GM23338 (cell line): ENCODE data around the gene S100Z. TPM values are rescaled to one million over a fixed set of nuclear protein-coding genes. Genes with fewer than 3 reads are reported as not detected.

ENCODE experiments used
- ATAC-seq: fragments of 200-7000 bp; cut with Tn5 transposase; 3 replicates; pipeline ENCODE4 v1.9.1; 2020
- DNase-seq: peaks from one replicate; pipeline ENCODE4 v3.0.0-alpha.2; 2015; ENCODE audit warnings: low spot score
- H2AFZ ChIP-seq: fragments of 200-600 bp; sonication (generic); 2 replicates; pipeline ENCODE4 v1.8.0; 2016; ENCODE audit warnings: antibody characterized with exemption, mild to moderate bottlenecking, moderate library complexity
- H3F3A ChIP-seq: fragments of 200-600 bp; sonication (generic); replicated peaks from 2 replicates; pipeline ENCODE4 v1.8.0; 2017; ENCODE audit warnings: antibody characterized with exemption, mixed run types, low read depth
- H3K27ac ChIP-seq: fragments of 200-600 bp; sonication (generic); 2 replicates; pipeline ENCODE4 v1.6.1; 2016; ENCODE audit warnings: low read depth
- H3K27me3 ChIP-seq: fragments of 200-600 bp; sonication (generic); 2 replicates; pipeline ENCODE4 v1.8.0; 2016; ENCODE audit warnings: mild to moderate bottlenecking, mixed run types, moderate library complexity; ENCODE audit not compliant: insufficient read depth
- H3K36me3 ChIP-seq: fragments of 200-600 bp; sonication (generic); 2 replicates; pipeline ENCODE4 v1.8.0; 2016; ENCODE audit warnings: mild to moderate bottlenecking; ENCODE audit not compliant: insufficient read depth
- H3K4me1 ChIP-seq: fragments of 200-600 bp; sonication (generic); 2 replicates; pipeline ENCODE4 v1.8.0; 2016; ENCODE audit warnings: mild to moderate bottlenecking, moderate library complexity; ENCODE audit not compliant: insufficient read depth
- H3K4me2 ChIP-seq: fragments of 200-600 bp; sonication (generic); 2 replicates; pipeline ENCODE4 v1.7.1; 2017; ENCODE audit warnings: mixed run types
- H3K4me3 ChIP-seq: fragments of 200-600 bp; sonication (generic); 2 replicates; pipeline ENCODE4 v1.6.1; 2016; ENCODE audit warnings: mixed run types
- H3K79me2 ChIP-seq: fragments of 200-600 bp; sonication (generic); replicated peaks from 2 replicates; pipeline ENCODE4 v1.8.0; 2017; ENCODE audit warnings: mild to moderate bottlenecking; ENCODE audit not compliant: insufficient read depth
- H3K9me2 ChIP-seq: fragments of 200-600 bp; sonication (generic); 2 replicates; pipeline ENCODE4 v1.8.0; 2017; ENCODE audit not compliant: insufficient read depth
- H4K20me1 ChIP-seq: fragments of 200-600 bp; sonication (generic); replicated peaks from 2 replicates; pipeline ENCODE4 v1.8.0; 2017; ENCODE audit warnings: mild to moderate bottlenecking; ENCODE audit not compliant: insufficient read depth
- H3K27ac Mint-ChIP-seq: 2 replicates; pipeline ENCODE4 v1.8.0; 2020; ENCODE audit warnings: inconsistent platforms, mild to moderate bottlenecking, moderate library complexity, mixed read lengths
- H3K27me3 Mint-ChIP-seq: 3 replicates; pipeline ENCODE4 v1.8.0; 2022; ENCODE audit warnings: low read depth, mild to moderate bottlenecking, moderate library complexity, mixed read lengths, inconsistent platforms; ENCODE audit not compliant: insufficient read depth, poor library complexity
- H3K36me3 Mint-ChIP-seq: 3 replicates; pipeline ENCODE4 v1.8.0; 2021; ENCODE audit warnings: low read depth, mild to moderate bottlenecking, inconsistent platforms, moderate library complexity, mixed read lengths
- H3K4me1 Mint-ChIP-seq: 3 replicates; pipeline ENCODE4 v1.8.0; 2020; ENCODE audit warnings: mild to moderate bottlenecking, inconsistent platforms, mixed read lengths
- H3K4me3 Mint-ChIP-seq: 3 replicates; pipeline ENCODE4 v1.8.0; 2021; ENCODE audit warnings: moderate library complexity, mild to moderate bottlenecking, inconsistent platforms, mixed read lengths
- H3K9me3 Mint-ChIP-seq: 3 replicates; pipeline ENCODE4 v1.8.0; 2020; ENCODE audit warnings: moderate library complexity, mild to moderate bottlenecking, inconsistent platforms, mixed read lengths
- CREB1 ChIP-seq: fragments of 250-450 bp; sonication (Bioruptor Pico); IDR thresholded peaks from 2 replicates; pipeline ENCODE4 v1.5.0; 2020; ENCODE audit warnings: low read depth, mild to moderate bottlenecking, moderate library complexity
- EZH2 ChIP-seq: fragments of 200-600 bp; sonication (generic); IDR thresholded peaks from one replicate; pipeline ENCODE4 v1.8.0; 2017; ENCODE audit warnings: antibody characterized with exemption, mild to moderate bottlenecking, low read depth; ENCODE audit not compliant: unreplicated experiment
- EZH2phosphoT487 ChIP-seq: fragments of 200-600 bp; sonication (generic); IDR thresholded peaks from one replicate; pipeline ENCODE4 v1.8.1; 2018; ENCODE audit warnings: antibody characterized with exemption; ENCODE audit not compliant: unreplicated experiment
- JUNB ChIP-seq: IDR thresholded peaks from one replicate; pipeline ENCODE4 v1.6.1; 2016; ENCODE audit warnings: antibody characterized with exemption; ENCODE audit not compliant: unreplicated experiment
- NANOG ChIP-seq: IDR thresholded peaks from 2 replicates; pipeline ENCODE4 v1.6.1; 2016; ENCODE audit warnings: antibody characterized with exemption, borderline replicate concordance
- POLR2AphosphoS5 ChIP-seq: IDR thresholded peaks from 2 replicates; pipeline ENCODE4 v1.6.1; 2016; ENCODE audit warnings: antibody characterized with exemption, low read depth
- REST ChIP-seq: IDR thresholded peaks from one replicate; pipeline ENCODE4 v1.6.1; 2018; ENCODE audit warnings: antibody characterized with exemption; ENCODE audit not compliant: unreplicated experiment
- STAT1 ChIP-seq: IDR thresholded peaks from one replicate; pipeline ENCODE4 v1.6.1; 2016; ENCODE audit warnings: antibody characterized with exemption; ENCODE audit not compliant: unreplicated experiment
- ZNF114 ChIP-seq: fragments of 250-450 bp; sonication (Bioruptor Pico); IDR thresholded peaks from 2 replicates; pipeline ENCODE4 v1.5.0; 2020; ENCODE audit warnings: mild to moderate bottlenecking, moderate library complexity
- ZNF331 ChIP-seq: fragments of 250-450 bp; sonication (Bioruptor Pico); IDR thresholded peaks from 2 replicates; pipeline ENCODE4 v1.5.0; 2020; ENCODE audit warnings: low read depth, mild to moderate bottlenecking, moderate library complexity
- polyA plus RNA-seq: library from polyadenylated mRNA; unstranded; fragments of >200 nt; fragmentation: Nextera tagmentation; extraction: Ambion mirVana; gene quantifications from 2 replicates; pipeline ENCODE4 v1.2.1, GENCODE V29; 2016
- total RNA-seq: library from RNA; depleted of rRNA; stranded (reverse); fragments of >200 nt; shearing (Covaris generic); gene quantifications from 2 replicates; pipeline ENCODE4 v1.2.3, GENCODE V29; 2014
- TF ChIP-seq, protein P1 (sequence below), 2 experiments: fragments of 200-600 bp in 1 of 2; sonication (generic) in 1 of 2; conservative IDR thresholded peaks; 2 replicates each; pipeline versions ENCODE4 v1.5.1 to v1.6.1; 2016 to 2017; ENCODE audit warnings: antibody characterized with exemption in 2 of 2, low read depth in 2 of 2, mild to moderate bottlenecking in 2 of 2, moderate library complexity in 1 of 2
- TF ChIP-seq, protein P2 (sequence below): IDR thresholded peaks from 2 replicates; pipeline ENCODE4 v1.6.1; 2016; ENCODE audit warnings: antibody characterized with exemption

Gene S100Z
- total and polyA plus RNA-seq, 2 experiments from 2014 or later: not detected

- TF ChIP-seq POLR2AphosphoS5 (no peak), ZNF114 (CRISPR knock-in tag) (no peak), STAT1 (no peak), NANOG (no peak)
- TF ChIP-seq, protein P1, sequence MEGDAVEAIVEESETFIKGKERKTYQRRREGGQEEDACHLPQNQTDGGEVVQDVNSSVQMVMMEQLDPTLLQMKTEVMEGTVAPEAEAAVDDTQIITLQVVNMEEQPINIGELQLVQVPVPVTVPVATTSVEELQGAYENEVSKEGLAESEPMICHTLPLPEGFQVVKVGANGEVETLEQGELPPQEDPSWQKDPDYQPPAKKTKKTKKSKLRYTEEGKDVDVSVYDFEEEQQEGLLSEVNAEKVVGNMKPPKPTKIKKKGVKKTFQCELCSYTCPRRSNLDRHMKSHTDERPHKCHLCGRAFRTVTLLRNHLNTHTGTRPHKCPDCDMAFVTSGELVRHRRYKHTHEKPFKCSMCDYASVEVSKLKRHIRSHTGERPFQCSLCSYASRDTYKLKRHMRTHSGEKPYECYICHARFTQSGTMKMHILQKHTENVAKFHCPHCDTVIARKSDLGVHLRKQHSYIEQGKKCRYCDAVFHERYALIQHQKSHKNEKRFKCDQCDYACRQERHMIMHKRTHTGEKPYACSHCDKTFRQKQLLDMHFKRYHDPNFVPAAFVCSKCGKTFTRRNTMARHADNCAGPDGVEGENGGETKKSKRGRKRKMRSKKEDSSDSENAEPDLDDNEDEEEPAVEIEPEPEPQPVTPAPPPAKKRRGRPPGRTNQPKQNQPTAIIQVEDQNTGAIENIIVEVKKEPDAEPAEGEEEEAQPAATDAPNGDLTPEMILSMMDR (conservative IDR thresholded peaks at IDR 0.05; ENCODE audit: low read depth in 2 of 2): no peak
These were observed 13.2 kb downstream of the S100Z start (continued) for GRCh38 chr5:76863001-76863400.

GRCh38 chr5:76866503-76866902 is 16.7 kb downstream of the S100Z start:
- Histone ChIP-seq H3K36me3 (no peaks in the 10 kb centered on the region), H3F3A (no peaks in the 10 kb centered on the region), H3K4me3 (no peak overlapping the region), H3K79me2 (no peaks in the 10 kb centered on the region), H3K27me3 (no peaks in the 10 kb centered on the region), H3K4me1 (peaks cover 3% of the 10 kb centered on the region; the same call in 1 of the 2 replicates), H4K20me1 (no peaks in the 10 kb centered on the region), H2AFZ (no peak overlapping the region), H3K27ac (no peak overlapping the region), H3K4me2 (no peak overlapping the region), H3K9me2 (no peaks in the 10 kb centered on the region)
- Mint-ChIP-seq H3K4me3 (no peak overlapping the region), H3K27ac (no peak overlapping the region), H3K4me1 (peaks cover 10% of the 10 kb centered on the region), H3K36me3 (no peaks in the 10 kb centered on the region), H3K27me3 (peaks cover 5% of the 10 kb centered on the region), H3K9me3 (no peaks in the 10 kb centered on the region)
- TF ChIP-seq POLR2AphosphoS5 (no peak), ZNF331 (no peak), JUNB (no peak)
- TF ChIP-seq, protein P1 (conservative IDR thresholded peaks at IDR 0.05; ENCODE audit: low read depth in 2 of 2): no peak
- DNase-seq: no peak
- ATAC-seq: no peak

DNA sequence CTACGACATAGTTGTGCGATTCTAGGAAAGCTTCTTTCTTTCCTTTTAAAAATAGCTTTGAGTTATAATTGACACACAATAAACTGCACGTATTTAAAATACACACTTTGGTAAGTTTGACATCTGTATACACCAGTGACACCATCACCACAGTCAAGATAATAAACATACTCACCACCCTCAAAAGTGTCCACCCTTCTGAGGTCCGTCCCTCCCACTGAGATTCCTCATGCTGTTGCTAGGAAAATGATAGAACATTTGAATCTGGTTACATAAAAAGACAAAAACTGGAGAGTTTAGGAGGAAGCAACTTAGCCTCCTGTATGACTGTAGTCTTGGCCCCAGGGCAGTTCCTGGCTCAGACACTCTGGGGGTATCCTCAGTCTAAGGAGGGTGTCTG is 17.2 kb downstream of the S100Z start:
- no peaks in the 10 kb centered on the region for H3K9me3 Mint-ChIP-seq
- no peaks in the 10 kb centered on the region for H3F3A ChIP-seq
- H3K27ac Mint-ChIP-seq: no peak overlapping the region
- H3K4me1 Mint-ChIP-seq: peaks cover 10% of the 10 kb centered on the region
- H3K27me3 ChIP-seq: no peaks in the 10 kb centered on the region
- no peaks in the 10 kb centered on the region for H3K36me3 ChIP-seq
- no peak overlapping the region for H3K4me2 ChIP-seq
- DNase-seq: no peak
- H3K4me3 ChIP-seq: no peak overlapping the region
- no peak for ATAC-seq
- H3K27me3 Mint-ChIP-seq: peaks cover 5% of the 10 kb centered on the region
- no peaks in the 10 kb centered on the region for H4K20me1 ChIP-seq
- no peaks in the 10 kb centered on the region for H3K79me2 ChIP-seq
- 0 out of 2 replicates have a peak overlapping the region, but pooled peaks have one; percentile 69 for H2AFZ ChIP-seq
- H3K4me1 ChIP-seq: peaks cover 3% of the 10 kb centered on the region; the same call in 1 of the 2 replicates
- H3K27ac ChIP-seq: no peak overlapping the region
- no peaks in the 10 kb centered on the region for H3K9me2 ChIP-seq
- no peak overlapping the region for H3K4me3 Mint-ChIP-seq
- no peaks in the 10 kb centered on the region for H3K36me3 Mint-ChIP-seq
- TF ChIP-seq REST: no peak
- TF ChIP-seq NANOG: no peak
- no peak for TF ChIP-seq EZH2
- TF ChIP-seq, protein P2, sequence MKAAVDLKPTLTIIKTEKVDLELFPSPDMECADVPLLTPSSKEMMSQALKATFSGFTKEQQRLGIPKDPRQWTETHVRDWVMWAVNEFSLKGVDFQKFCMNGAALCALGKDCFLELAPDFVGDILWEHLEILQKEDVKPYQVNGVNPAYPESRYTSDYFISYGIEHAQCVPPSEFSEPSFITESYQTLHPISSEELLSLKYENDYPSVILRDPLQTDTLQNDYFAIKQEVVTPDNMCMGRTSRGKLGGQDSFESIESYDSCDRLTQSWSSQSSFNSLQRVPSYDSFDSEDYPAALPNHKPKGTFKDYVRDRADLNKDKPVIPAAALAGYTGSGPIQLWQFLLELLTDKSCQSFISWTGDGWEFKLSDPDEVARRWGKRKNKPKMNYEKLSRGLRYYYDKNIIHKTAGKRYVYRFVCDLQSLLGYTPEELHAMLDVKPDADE: no peak
- TF ChIP-seq CREB1 (CRISPR knock-in tag): no peak
- no peak for TF ChIP-seq EZH2phosphoT487
- TF ChIP-seq ZNF331: no peak
- TF ChIP-seq POLR2AphosphoS5: no peak
- TF ChIP-seq ZNF114 (CRISPR knock-in tag): no peak
- TF ChIP-seq, protein P1 (conservative IDR thresholded peaks at IDR 0.05; ENCODE audit: low read depth in 2 of 2): no peak
